K562 (cell line): ENCODE measurements around the gene VWA2. TPM values are rescaled to one million over a fixed set of nuclear protein-coding genes. Genes with fewer than 3 reads are reported as not detected.

ENCODE experiments used
- ATAC-seq: fragments of 200-7000 bp; cut with Tn5 transposase; 3 replicates; pipeline ENCODE4 v1.9.1; 2020; ENCODE audit warnings: moderate library complexity
- BruUV-seq: library from RNA; stranded (reverse); fragments of 400-500 nt; replicated peaks from 2 replicates; lab custom pipeline; 2021; lab: Mats Ljungman, UMichigan
- CTCF ChIA-PET: fragments of 300-600 bp; formaldehyde crosslinking; extraction: SDS; loops from one replicate; lab custom pipeline; 2021; ENCODE audit warnings: low intra/inter-chr PET ratio; lab: Yijun Ruan, JAX
- POLR2A ChIA-PET: fragments of 300-600, 350-650 bp; sonication (Branson Sonifier 250); formaldehyde crosslinking; extraction: SDS; loops from one replicate; lab custom pipeline; 2021; ENCODE audit warnings: antibody characterized with exemption, inconsistent platforms; lab: Yijun Ruan, JAX
- DNase-seq, 4 experiments: peaks; one replicate each; pipeline versions ENCODE4 v3.0.0 to v3.0.0-alpha.2; 2011 to 2018; ENCODE audit warnings: low spot score in 3 of 4, mixed read lengths in 3 of 4; ENCODE audit errors: extremely low read depth in 1 of 4
- FAIRE-seq: peaks from 2 replicates; lab custom pipeline; 2011; peaks lifted over from hg19 to GRCh38; lab: Jason Lieb, UNC
- H2AFZ ChIP-seq: 2 replicates; pipeline ENCODE4 v1.6.0; 2011; ENCODE audit warnings: low read depth, low read length, control low read depth, inconsistent platforms
- H3K27ac ChIP-seq: fragments of 200-600 bp; 3 replicates; pipeline ENCODE4 v1.8.0; 2011; ENCODE audit warnings: low read depth, mild to moderate bottlenecking, control low read depth, inconsistent platforms, low read length, moderate library complexity, mixed read lengths; ENCODE audit errors: extremely low read depth
- H3K27me3 ChIP-seq, 2 experiments: fragments of 300-600 bp in 1 of 2; 2 replicates in 1 of 2; 3 replicates in 1 of 2; pipeline versions ENCODE4 v1.6.0 to v1.8.0; 2011; ENCODE audit warnings: inconsistent platforms in 2 of 2, low read length in 2 of 2, mild to moderate bottlenecking in 1 of 2, mixed read lengths in 1 of 2, moderate library complexity in 1 of 2; ENCODE audit not compliant: control insufficient read depth in 2 of 2, insufficient read depth in 2 of 2
- H3K36me3 ChIP-seq: fragments of 300-600 bp; 3 replicates; pipeline ENCODE4 v1.8.0; 2011; ENCODE audit warnings: mild to moderate bottlenecking, low read length, inconsistent platforms; ENCODE audit not compliant: control insufficient read depth, insufficient read depth
- H3K4me1 ChIP-seq, 2 experiments: fragments of 200-600 bp in 1 of 2; replicated peaks in 1 of 2; 2 replicates in 1 of 2; 3 replicates in 1 of 2; pipeline versions ENCODE4 v1.5.1 to v1.8.0; 2011; ENCODE audit warnings: inconsistent platforms in 2 of 2, low read length in 2 of 2, mild to moderate bottlenecking in 1 of 2, mixed read lengths in 1 of 2, moderate library complexity in 1 of 2; ENCODE audit not compliant: control insufficient read depth in 2 of 2, insufficient read depth in 2 of 2
- H3K4me2 ChIP-seq: 2 replicates; pipeline ENCODE4 v1.6.1; 2011; ENCODE audit warnings: low read length, control low read depth, inconsistent platforms, mixed read lengths; ENCODE audit not compliant: insufficient read depth
- H3K4me3 ChIP-seq: fragments of 200-600 bp; sonication (generic), shearing (Covaris generic); 2 replicates; pipeline ENCODE4 v1.5.1; 2016; ENCODE audit warnings: control low read depth, inconsistent platforms
- H3K79me2 ChIP-seq: fragments of 200-600 bp; 3 replicates; pipeline ENCODE4 v1.8.0; 2011; ENCODE audit warnings: low read length, inconsistent platforms; ENCODE audit not compliant: control insufficient read depth, insufficient read depth
- H3K9ac ChIP-seq, 2 experiments: 2 replicates each; pipeline versions ENCODE4 v1.6.0 to v1.6.1; 2011; ENCODE audit warnings: low read depth in 2 of 2, low read length in 2 of 2, control low read depth in 1 of 2, inconsistent platforms in 1 of 2, mild to moderate bottlenecking in 1 of 2, mixed read lengths in 1 of 2; ENCODE audit not compliant: insufficient read depth in 1 of 2
- H3K9me1 ChIP-seq: one replicate; pipeline ENCODE4 v1.6.0; 2011; ENCODE audit warnings: inconsistent platforms, mild to moderate bottlenecking, low read length, moderate library complexity; ENCODE audit not compliant: control insufficient read depth, insufficient read depth
- H3K9me3 ChIP-seq: replicated peaks from 2 replicates; pipeline ENCODE4 v1.5.1; 2011; ENCODE audit warnings: low read depth, low read length, inconsistent platforms; ENCODE audit not compliant: control insufficient read depth, insufficient read depth
- H4K20me1 ChIP-seq: replicated peaks from 2 replicates; pipeline ENCODE4 v1.6.1; 2011; ENCODE audit warnings: low read length, inconsistent platforms, mixed read lengths; ENCODE audit not compliant: control insufficient read depth, insufficient read depth
- CCAR2 ChIP-seq: fragments of 200-400 bp; formaldehyde crosslinking; IDR thresholded peaks from 2 replicates; pipeline ENCODE4 v1.6.1; 2017; ENCODE audit warnings: mild to moderate bottlenecking, low read depth, low read length
- HDAC6 ChIP-seq: IDR thresholded peaks from 2 replicates; pipeline ENCODE4 v1.6.1; 2012; ENCODE audit warnings: low read depth, mild to moderate bottlenecking, control low read depth, inconsistent platforms, low read length, moderate library complexity
- NFIC ChIP-seq: fragments of 450-650 bp; IDR thresholded peaks from 2 replicates; pipeline ENCODE4 v1.6.1; 2017; ENCODE audit warnings: mild to moderate bottlenecking, inconsistent platforms
- NR2C2 ChIP-seq, 2 experiments: fragments of 200-800 bp in 1 of 2; sonication (Bioruptor generic) in 1 of 2; sonication (generic) in 1 of 2; formaldehyde crosslinking in 1 of 2; IDR thresholded peaks; 2 replicates each; pipeline versions ENCODE4 v1.6.1 to v1.8.0; 2016 to 2022; ENCODE audit warnings: mild to moderate bottlenecking in 1 of 2, missing compliant biosample characterization in 1 of 2, missing genetic modification characterization in 1 of 2, missing genetic modification reagents in 1 of 2
- RB1 ChIP-seq: fragments of 450-650 bp; IDR thresholded peaks from 2 replicates; pipeline ENCODE4 v1.6.1; 2017; ENCODE audit warnings: low read depth, mild to moderate bottlenecking
- RBM14 ChIP-seq: fragments of 200-400 bp; formaldehyde crosslinking; IDR thresholded peaks from 2 replicates; pipeline ENCODE4 v1.6.1; 2018; ENCODE audit warnings: low read depth, mild to moderate bottlenecking, low read length, moderate library complexity, borderline replicate concordance; ENCODE audit not compliant: insufficient read depth
- SMAD3 ChIP-seq: fragments of 450-650 bp; formaldehyde crosslinking; conservative IDR thresholded peaks from 2 replicates; pipeline ENCODE4 v1.4.0; 2020; ENCODE audit warnings: mild to moderate bottlenecking
- TEAD1 ChIP-seq, 2 experiments: fragments of 450-650 bp in 1 of 2; sonication (generic) in 1 of 2; formaldehyde crosslinking; IDR thresholded peaks; 2 replicates each; pipeline versions ENCODE4 v1.4.0 to v1.8.0; 2020 to 2022; ENCODE audit warnings: mild to moderate bottlenecking in 2 of 2, missing genetic modification reagents in 1 of 2
- ZNF12 ChIP-seq: sonication (generic); formaldehyde crosslinking; IDR thresholded peaks from 2 replicates; pipeline ENCODE4 v1.4.0; 2020; ENCODE audit warnings: mild to moderate bottlenecking, missing genetic modification reagents
- ZNF143 ChIP-seq: sonication (generic); formaldehyde crosslinking; IDR thresholded peaks from 2 replicates; pipeline ENCODE4 v1.9.0; 2022; ENCODE audit warnings: mild to moderate bottlenecking, missing genetic modification reagents
- ZNF507 ChIP-seq: conservative IDR thresholded peaks from 2 replicates; pipeline ENCODE4 v1.6.1; 2017; ENCODE audit warnings: missing genetic modification characterization, missing compliant biosample characterization
- ZNF583 ChIP-seq: fragments of 250-450 bp; sonication (Bioruptor Pico); IDR thresholded peaks from 2 replicates; pipeline ENCODE4 v1.4.0; 2020
- WGBS: fragments of 100-300 bp; shearing (Covaris generic); methylation state at CpG from one replicate; pipeline ENCODE4 v1.1.6; 2016; ENCODE audit warnings: low coverage, mixed read lengths; ENCODE audit not compliant: insufficient coverage; ENCODE audit errors: missing lambda C conversion rate; 5-methylcytosine and 5-hydroxymethylcytosine counted together
- in situ Hi-C: fragments of 300-500 bp; cut with MboI; formaldehyde crosslinking; loops from 4 replicates; pipeline ENCODE4 v1.15.0; 2018; ENCODE audit warnings: inconsistent platforms, mixed read lengths
- intact Hi-C: fragments of 100-400 bp; cut with micrococcal nuclease; formaldehyde crosslinking; loops from 2 replicates; pipeline ENCODE4 v1.14.2; 2022
- polyA plus RNA-seq, 8 experiments: library from polyadenylated mRNA; depleted of rRNA in 4 of 8; stranded (reverse) in 5 of 8; unstranded in 3 of 8; fragments of >200 nt; fragmentation: Nextera tagmentation in 2 of 8; fragmentation: Illumina TruSeq in 1 of 8; extraction: Ambion mirVana in 2 of 8; extraction: Trizol in 1 of 8; gene quantifications; 2 replicates each; pipeline versions ENCODE4 v1.2.1 to v1.2.3, GENCODE V29; 2011 to 2014; ENCODE audit warnings: inconsistent platforms in 1 of 8, missing spikeins in 1 of 8
- total RNA-seq, 7 experiments: library from RNA; depleted of rRNA in 6 of 7; stranded (reverse); fragments of >200 nt in 6 of 7; fragmentation: Illumina TruSeq in 2 of 7; extraction: Trizol in 2 of 7; gene quantifications; 2 replicates each; pipeline versions ENCODE4 v1.2.1 to v1.2.3, GENCODE V29; 2011 to 2021; ENCODE audit warnings: low replicate concordance in 1 of 7
- TF ChIP-seq, protein P1 (sequence below): sonication (generic); formaldehyde crosslinking; IDR thresholded peaks from 2 replicates; pipeline ENCODE4 v1.8.1; 2022; ENCODE audit warnings: missing genetic modification reagents
- TF ChIP-seq, protein P2 (sequence below): IDR thresholded peaks from 2 replicates; pipeline ENCODE4 v1.6.1; 2012; ENCODE audit warnings: low read depth, low read length, improper control_type of control experiment, borderline replicate concordance
- TF ChIP-seq, protein P3 (sequence below): fragments of 450-650 bp; IDR thresholded peaks from 2 replicates; pipeline ENCODE4 v1.6.1; 2016; ENCODE audit warnings: antibody characterized with exemption
- TF ChIP-seq, protein P4 (sequence below): fragments of 450-650 bp; formaldehyde crosslinking; IDR thresholded peaks from 2 replicates; pipeline ENCODE4 v1.4.0; 2020; ENCODE audit warnings: mild to moderate bottlenecking, moderate library complexity

VWA2 gene
- total and polyA plus RNA-seq, 9 of the 15 experiments (the other 6 are each of a cell fraction or from before 2014, with no cell fraction given) = not detected

DNA sequence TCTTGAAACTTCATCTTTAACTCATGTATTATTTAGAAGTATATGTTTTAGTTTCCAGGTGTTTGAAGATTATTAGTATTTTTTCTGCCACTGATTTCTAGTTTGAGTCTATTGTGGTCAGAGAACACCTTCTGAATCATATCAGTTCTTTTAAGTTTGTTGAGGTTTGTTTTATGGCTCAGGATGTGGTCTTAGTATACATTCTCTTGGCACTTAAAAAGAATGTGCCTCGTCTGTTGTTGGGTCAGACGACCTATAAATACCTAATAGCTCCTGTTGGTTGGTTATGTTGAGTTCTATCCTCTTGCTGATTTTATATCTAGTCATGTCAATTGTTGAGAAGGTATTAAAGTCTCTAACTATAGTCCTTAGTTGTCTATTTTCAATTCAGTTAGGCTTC lies 44.0 kb upstream of the VWA2 start (continued):
- TF ChIP-seq, protein P1, sequence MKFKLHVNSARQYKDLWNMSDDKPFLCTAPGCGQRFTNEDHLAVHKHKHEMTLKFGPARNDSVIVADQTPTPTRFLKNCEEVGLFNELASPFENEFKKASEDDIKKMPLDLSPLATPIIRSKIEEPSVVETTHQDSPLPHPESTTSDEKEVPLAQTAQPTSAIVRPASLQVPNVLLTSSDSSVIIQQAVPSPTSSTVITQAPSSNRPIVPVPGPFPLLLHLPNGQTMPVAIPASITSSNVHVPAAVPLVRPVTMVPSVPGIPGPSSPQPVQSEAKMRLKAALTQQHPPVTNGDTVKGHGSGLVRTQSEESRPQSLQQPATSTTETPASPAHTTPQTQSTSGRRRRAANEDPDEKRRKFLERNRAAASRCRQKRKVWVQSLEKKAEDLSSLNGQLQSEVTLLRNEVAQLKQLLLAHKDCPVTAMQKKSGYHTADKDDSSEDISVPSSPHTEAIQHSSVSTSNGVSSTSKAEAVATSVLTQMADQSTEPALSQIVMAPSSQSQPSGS (CRISPR knock-in tag) = no peak
- TF ChIP-seq, protein P2, sequence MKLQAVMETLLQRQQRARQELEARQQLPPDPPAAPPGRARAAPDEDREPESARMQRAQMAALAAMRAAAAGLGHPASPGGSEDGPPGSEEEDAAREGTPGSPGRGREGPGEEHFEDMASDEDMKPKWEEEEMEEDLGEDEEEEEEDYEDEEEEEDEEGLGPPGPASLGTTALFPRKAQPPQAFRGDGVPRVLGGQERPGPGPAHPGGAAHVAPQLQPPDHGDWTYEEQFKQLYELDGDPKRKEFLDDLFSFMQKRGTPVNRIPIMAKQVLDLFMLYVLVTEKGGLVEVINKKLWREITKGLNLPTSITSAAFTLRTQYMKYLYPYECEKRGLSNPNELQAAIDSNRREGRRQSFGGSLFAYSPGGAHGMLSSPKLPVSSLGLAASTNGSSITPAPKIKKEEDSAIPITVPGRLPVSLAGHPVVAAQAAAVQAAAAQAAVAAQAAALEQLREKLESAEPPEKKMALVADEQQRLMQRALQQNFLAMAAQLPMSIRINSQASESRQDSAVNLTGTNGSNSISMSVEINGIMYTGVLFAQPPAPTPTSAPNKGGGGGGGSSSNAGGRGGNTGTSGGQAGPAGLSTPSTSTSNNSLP = no peak
- no peak for TF ChIP-seq CCAR2
- TF ChIP-seq, protein P3, sequence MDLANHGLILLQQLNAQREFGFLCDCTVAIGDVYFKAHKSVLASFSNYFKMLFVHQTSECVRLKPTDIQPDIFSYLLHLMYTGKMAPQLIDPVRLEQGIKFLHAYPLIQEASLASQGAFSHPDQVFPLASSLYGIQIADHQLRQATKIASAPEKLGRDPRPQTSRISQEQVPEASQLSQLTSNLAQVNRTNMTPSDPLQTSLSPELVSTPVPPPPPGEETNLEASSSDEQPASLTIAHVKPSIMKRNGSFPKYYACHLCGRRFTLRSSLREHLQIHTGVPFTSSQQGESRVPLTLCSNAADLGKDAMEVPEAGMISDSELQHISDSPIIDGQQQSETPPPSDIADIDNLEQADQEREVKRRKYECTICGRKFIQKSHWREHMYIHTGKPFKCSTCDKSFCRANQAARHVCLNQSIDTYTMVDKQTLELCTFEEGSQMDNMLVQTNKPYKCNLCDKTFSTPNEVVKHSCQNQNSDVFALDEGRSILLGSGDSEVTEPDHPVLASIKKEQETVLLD = no peak

DNA sequence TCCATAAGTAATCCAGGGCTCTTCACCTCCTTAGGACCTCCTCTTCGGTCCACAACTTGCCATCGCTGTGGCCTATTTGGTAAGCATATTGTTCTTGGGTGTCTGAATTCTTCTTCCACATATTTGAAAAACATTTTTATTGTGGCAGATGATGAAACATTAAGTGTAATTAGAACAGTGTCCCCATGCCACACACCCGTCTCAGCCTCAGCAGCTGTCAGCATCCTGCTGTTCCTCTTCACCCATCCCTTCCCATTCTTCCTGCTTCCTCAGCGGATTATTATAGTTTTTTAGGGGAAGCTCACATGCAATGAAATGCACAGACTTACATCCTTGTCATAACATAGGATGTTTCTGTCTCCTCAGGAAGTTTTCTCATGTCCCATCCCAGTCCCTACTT lies 39.8 kb upstream of the VWA2 start:
- Histone ChIP-seq H3K4me3 (no peak overlapping the region), H3K27ac (no peak overlapping the region), H3K9ac (no peak overlapping the region), H3K27me3 (peaks cover 0 to 11% of the 10 kb centered on the region in 2 experiments; a peak in 2 of 5 replicates), H3K79me2 (no peaks in the 10 kb centered on the region), H3K9me1 (no peaks in the 10 kb centered on the region), H3K36me3 (no peaks in the 10 kb centered on the region), H3K4me2 (no peak overlapping the region), H3K9me3 (no peaks in the 10 kb centered on the region), H2AFZ (no peak overlapping the region), H4K20me1 (no peaks in the 10 kb centered on the region), H3K4me1 (no peaks in the 10 kb centered on the region)
- in situ Hi-C loops (no loop called here), intact Hi-C loops (no loop called here)
- BruUV-seq = no TSS peak
- ATAC-seq (no peak), FAIRE-seq (no peak), DNase-seq (no peak)
- ChIA-PET CTCF (no interaction called here), POLR2A (interaction anchor here (1.1 kb wide), 1 partner anchor 18 kb away, joined by 3 read pairs; no protein-coding TSS in a partner anchor)
- WGBS = 10% methylated on average over 4 of the region's 4 CpGs
- TF ChIP-seq HDAC6 (no peak), SMAD3 (CRISPR knock-in tag) (no peak), NR2C2 (CRISPR knock-in tag; IDR thresholded peaks at IDR 0.05) (no peak), NR2C2 (tag; IDR thresholded peaks at IDR 0.05) (no peak), RB1 (no peak), RBM14 (no peak), ZNF12 (CRISPR knock-in tag) (no peak), TEAD1 (CRISPR knock-in tag; IDR thresholded peaks at IDR 0.05) (no peak), NFIC (no peak), ZNF507 (tag) (no peak), ZNF143 (CRISPR knock-in tag) (no peak), ZNF583 (no peak)
- TF ChIP-seq, protein P4, sequence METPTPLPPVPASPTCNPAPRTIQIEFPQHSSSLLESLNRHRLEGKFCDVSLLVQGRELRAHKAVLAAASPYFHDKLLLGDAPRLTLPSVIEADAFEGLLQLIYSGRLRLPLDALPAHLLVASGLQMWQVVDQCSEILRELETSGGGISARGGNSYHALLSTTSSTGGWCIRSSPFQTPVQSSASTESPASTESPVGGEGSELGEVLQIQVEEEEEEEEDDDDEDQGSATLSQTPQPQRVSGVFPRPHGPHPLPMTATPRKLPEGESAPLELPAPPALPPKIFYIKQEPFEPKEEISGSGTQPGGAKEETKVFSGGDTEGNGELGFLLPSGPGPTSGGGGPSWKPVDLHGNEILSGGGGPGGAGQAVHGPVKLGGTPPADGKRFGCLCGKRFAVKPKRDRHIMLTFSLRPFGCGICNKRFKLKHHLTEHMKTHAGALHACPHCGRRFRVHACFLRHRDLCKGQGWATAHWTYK (CRISPR knock-in tag) = no peak
